Tibial artery (tissue), 4 donors: ENCODE data around the gene SLC27A1.

Experiments used
- DNase-seq, 2 donors: peaks; one replicate each; pipeline ENCODE4 v3.0.0-alpha.2; 2019
- H3K27ac ChIP-seq, 2 donors: fragments of 200-600 bp; sonication (generic) in 1 of 2; 1 replicate in 1 of 2; 2 replicates in 1 of 2; pipeline ENCODE4 v1.5.1; 2018 to 2019; ENCODE audit warnings: mild to moderate bottlenecking in 1 of 2
- H3K27me3 ChIP-seq, 2 donors: fragments of 200-600 bp; sonication (generic) in 1 of 2; one replicate each; pipeline versions ENCODE4 v1.5.1 to v1.6.0; 2016 to 2019
- H3K36me3 ChIP-seq, 3 donors: fragments of 200-600 bp; sonication (generic) in 2 of 3; one replicate each; pipeline ENCODE4 v1.5.1; 2016 to 2019; ENCODE audit warnings: mild to moderate bottlenecking in 2 of 3
- H3K4me1 ChIP-seq, 4 donors: fragments of 200-600 bp; sonication (generic) in 2 of 4; 1 replicate in 3 of 4; 2 replicates in 1 of 4; pipeline ENCODE4 v1.5.1; 2016 to 2019
- H3K4me3 ChIP-seq, 2 donors: fragments of 200-600 bp; sonication (generic) in 1 of 2; 1 replicate in 1 of 2; 2 replicates in 1 of 2; pipeline ENCODE4 v1.5.1; 2018 to 2019; ENCODE audit warnings: mild to moderate bottlenecking in 2 of 2
- H3K9me3 ChIP-seq, 3 donors: fragments of 200-600 bp; sonication (generic) in 1 of 3; one replicate each; pipeline ENCODE4 v1.5.1; 2016 to 2019
- CTCF ChIP-seq, 2 experiments: fragments of 200-600 bp in 1 of 2; fragments of 450-650 bp in 1 of 2; IDR thresholded peaks; one replicate each; pipeline ENCODE4 v1.5.1; 2017 to 2019; ENCODE audit warnings: antibody characterized with exemption in 2 of 2, mild to moderate bottlenecking in 1 of 2, moderate library complexity in 1 of 2
- intact Hi-C: fragments of 100-400 bp; cut with DNase I; formaldehyde crosslinking; loops from one replicate; pipeline ENCODE4 v1.15.0; 2023; ENCODE audit warnings: low total_unique reads

Gene SLC27A1

GRCh38 chr19:17445526-17446165, 24.7 kb upstream of the SLC27A1 start:
- Histone ChIP-seq H3K4me1 (peaks cover 0 to 14% (median 8%) of the 10 kb centered on the region in 4 donors), H3K36me3 (no peaks in the 10 kb centered on the region), H3K9me3 (no peaks in the 10 kb centered on the region), H3K27ac (no peak overlapping the region), H3K27me3 (peaks cover 0 to 22% of the 10 kb centered on the region in 2 donors), H3K4me3 (no peak overlapping the region)
- DNase-seq: no peak
- intact Hi-C loops: no loop called here
- no peak for TF ChIP-seq CTCF (IDR thresholded peaks at IDR 0.05)

GRCh38 chr19:17447704-17448130, 22.6 kb upstream of the SLC27A1 start:
- Histone ChIP-seq H3K4me1 (peaks cover 0 to 14% (median 8%) of the 10 kb centered on the region in 4 donors), H3K4me3 (peak overlapping the region in 1 of 2 donors; percentile 51), H3K27me3 (peaks cover 0 to 39% of the 10 kb centered on the region in 2 donors), H3K36me3 (no peaks in the 10 kb centered on the region), H3K27ac (no peak overlapping the region), H3K9me3 (no peaks in the 10 kb centered on the region)
- TF ChIP-seq CTCF (IDR thresholded peaks at IDR 0.05): no peak
- intact Hi-C loops: no loop called here
- DNase-seq: no peak

- intact Hi-C loops: no loop called here
- Histone ChIP-seq H3K4me1 (peaks cover 0 to 14% (median 8%) of the 10 kb centered on the region in 4 donors), H3K4me3 (peak within 1 kb of the TSS; percentile 27 to 51), H3K27ac (no peak within 1 kb of the TSS), H3K36me3 (no peaks in the 10 kb centered on the region), H3K27me3 (peaks cover 0 to 43% of the 10 kb centered on the region in 2 donors), H3K9me3 (no peaks in the 10 kb centered on the region)
- DNase-seq: peak in 1 of 2 donors; percentile 47
- peak in 1 of 2 experiments; percentile 36 for TF ChIP-seq CTCF (IDR thresholded peaks at IDR 0.05)
These were observed 22.0 kb upstream of the SLC27A1 start, which contains the start of gene TMEM221 for GRCh38 chr19:17448131-17448967. Gene TMEM221, minus strand, starts transcription at chr19:17448668. Its CDS starts 206 bp downstream, at chr19:17448462.

- Histone ChIP-seq H3K27ac (no peak overlapping the region), H3K36me3 (no peaks in the 10 kb centered on the region), H3K4me1 (peaks cover 0 to 24% (median 10%) of the 10 kb centered on the region in 4 donors), H3K27me3 (peaks cover 0 to 64% of the 10 kb centered on the region in 2 donors), H3K9me3 (no peaks in the 10 kb centered on the region), H3K4me3 (no peak overlapping the region)
- TF ChIP-seq CTCF (IDR thresholded peaks at IDR 0.05): no peak
- no peak for DNase-seq
- intact Hi-C loops: loop anchor here (10.0 kb wide), 1 partner anchor 124 kb away; no protein-coding TSS in a partner anchor
These were observed 19.9 kb upstream of the SLC27A1 start for GRCh38 chr19:17450264-17451075.

GRCh38 chr19:17451820-17452219, 18.5 kb upstream of the SLC27A1 start:
- Histone ChIP-seq H3K9me3 (no peaks in the 10 kb centered on the region), H3K36me3 (no peaks in the 10 kb centered on the region), H3K27ac (no peak overlapping the region), H3K27me3 (peaks cover 0 to 75% of the 10 kb centered on the region in 2 donors), H3K4me1 (peaks cover 0 to 33% (median 15%) of the 10 kb centered on the region in 4 donors), H3K4me3 (no peak overlapping the region)
- no peak for DNase-seq
- TF ChIP-seq CTCF (IDR thresholded peaks at IDR 0.05): no peak
- intact Hi-C loops: loop anchor here (10.0 kb wide), 1 partner anchor 123 kb away; no protein-coding TSS in a partner anchor
